ENCODE results near the gene FAM151A.

FAM151A gene

DNA sequence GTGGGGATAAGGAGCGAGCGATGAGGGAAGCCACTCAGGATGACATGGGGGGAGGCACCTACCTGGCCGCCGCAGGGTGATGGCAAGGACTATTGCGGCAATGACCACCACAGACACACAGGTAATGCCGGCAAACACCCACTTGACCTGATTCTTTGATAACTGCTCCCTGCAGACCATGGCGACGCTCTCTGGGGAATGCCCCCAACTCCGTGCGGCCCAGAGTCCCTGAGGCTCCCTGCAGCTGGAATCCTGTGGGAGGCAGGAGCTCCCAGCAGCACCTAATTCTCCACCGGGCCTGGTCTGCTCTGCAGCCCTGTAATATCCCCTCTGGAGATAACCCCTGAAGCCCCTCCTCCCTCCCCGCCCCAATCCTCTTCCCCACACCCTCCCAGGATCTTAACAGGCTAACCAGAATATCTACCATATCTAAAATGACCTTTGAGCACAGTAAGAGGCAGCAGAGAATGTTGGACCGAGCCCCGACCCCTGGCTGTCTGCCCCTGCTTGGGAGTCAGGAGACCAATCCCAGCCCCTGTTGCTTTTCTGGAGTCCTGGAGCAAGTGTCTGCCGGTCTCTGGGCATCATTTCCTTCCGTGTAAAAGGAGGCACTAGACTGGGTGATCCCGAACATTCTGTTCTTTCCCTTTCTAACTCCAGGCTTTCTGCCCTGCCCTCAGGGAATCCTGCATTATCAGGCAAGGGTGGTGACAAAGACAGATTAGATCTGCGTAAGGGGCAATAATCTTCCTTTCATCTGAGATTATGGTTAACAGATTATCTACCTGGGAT lies at the start of gene FAM151A:
FAM151A (minus strand) TSS at position 310 of the 792 bp plus-strand sequence; CDS start at position 180, 130 bp downstream.
- DNase-seq (ENCODE audit: low read depth): no peak

DNA sequence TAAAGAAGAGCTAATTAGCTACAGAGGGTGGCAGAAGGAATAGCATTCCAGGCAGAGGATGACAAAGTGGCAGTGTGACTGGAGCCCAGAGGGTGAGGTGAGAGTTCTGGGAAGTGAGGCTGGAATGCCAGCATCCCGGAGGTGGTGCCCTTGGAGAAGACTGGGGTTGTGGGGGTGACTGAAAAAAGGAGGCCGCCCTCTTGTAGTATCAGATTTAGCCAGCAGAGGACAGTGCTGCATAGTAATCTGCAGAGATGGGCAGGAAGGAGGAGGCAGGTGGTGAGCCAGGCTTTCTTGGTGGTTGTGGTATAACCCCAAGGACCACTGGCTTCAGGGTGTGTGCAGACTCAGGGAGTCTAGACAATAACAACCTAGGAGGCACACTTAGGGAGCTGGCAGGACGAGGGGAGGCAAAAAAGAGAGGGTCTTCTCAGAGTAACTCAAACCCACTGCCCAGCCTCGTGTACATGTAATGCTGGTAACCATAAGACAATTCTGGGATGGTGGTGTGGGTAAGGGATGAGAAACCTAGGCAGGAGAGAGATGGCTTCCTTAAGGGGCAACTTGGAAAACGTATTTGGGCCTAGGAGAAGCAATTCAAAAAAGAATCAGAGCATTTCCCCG lies 48.8 kb upstream of the FAM151A start:
- peak; percentile 14 for DNase-seq (ENCODE audit: low read depth)

DNA sequence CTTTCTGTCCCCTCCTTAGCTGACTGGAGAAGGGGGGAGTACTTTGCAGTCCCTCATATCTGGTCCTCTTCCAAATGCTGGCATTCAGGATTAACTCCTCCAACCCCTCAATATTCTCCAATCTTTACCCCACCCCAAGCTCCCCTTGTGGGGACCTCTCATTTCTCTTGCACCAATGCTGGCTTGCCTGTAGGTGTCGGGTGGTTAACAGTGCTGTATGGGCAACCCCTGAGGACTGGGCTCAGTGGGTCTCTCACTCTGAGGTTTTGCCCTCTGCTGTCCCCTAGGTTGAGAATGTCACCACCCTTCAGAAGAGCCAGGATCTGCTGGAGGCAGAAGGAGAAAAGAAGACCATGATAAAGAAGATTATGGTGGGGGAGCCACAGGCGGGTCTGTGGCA lies 45.2 kb upstream of the FAM151A start:
- no peak for DNase-seq (ENCODE audit: low read depth)

DNA sequence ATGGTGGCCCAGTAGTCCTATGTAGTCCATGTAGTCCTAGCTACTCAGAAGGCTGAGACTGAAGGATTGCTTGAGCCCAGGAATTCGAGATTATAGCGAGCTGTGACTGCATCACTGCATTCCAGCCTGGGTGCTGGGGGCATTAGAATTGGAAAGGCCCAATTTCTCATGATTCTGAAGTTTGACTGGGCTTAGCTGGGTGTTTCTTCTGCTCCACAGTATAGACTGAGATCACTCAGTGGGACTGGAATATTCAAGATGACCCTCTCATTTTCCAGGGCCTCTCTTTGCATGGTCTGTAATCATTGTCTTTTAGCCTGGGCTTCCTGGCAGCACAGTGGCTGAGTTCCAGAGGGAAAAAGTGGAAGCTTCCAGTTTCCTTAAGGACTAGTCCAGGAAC lies 44.5 kb upstream of the FAM151A start:
- DNase-seq (ENCODE audit: low read depth): no peak

DNA sequence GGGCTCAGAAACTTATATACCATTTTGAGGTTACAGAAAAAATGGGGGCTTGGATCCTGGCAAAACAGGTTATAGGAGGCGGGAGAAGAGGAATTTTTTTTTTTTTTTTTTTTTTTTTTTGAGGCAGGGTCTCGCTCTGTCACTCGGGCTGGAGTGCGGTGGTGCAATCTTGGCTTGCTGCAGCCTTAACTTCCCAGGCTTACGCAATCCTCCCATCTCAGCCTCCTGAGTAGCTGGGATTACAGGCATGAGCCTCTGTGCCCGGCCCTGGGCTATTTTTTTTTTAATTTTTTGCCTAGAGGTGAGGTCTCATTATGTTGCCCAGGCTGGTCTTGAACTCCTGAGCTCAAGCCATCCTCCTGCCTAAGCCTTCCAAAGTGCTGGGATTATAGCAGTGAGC lies 43.0 kb upstream of the FAM151A start:
- no peak for DNase-seq (ENCODE audit: low read depth)

DNA sequence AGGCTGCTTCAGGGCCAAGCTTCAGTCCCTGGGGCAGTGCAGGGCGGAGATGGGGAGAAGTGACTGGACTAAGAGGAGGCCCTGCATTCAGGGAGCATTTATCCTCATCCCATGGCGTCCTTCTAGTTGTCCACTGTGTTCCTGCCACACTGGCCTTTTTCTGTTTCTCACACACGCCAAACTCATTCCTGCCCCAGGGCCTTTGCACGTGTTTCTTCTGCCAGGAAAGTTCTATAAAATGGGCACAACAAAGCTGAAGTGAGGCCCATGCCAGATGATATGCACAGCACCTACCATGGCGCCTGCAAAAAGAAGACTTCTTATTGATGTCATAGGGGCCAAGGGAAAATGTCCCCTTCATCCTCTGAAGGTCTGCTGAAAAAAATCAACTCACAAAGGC lies 42.5 kb upstream of the FAM151A start:
- no peak for DNase-seq (ENCODE audit: low read depth)

DNA sequence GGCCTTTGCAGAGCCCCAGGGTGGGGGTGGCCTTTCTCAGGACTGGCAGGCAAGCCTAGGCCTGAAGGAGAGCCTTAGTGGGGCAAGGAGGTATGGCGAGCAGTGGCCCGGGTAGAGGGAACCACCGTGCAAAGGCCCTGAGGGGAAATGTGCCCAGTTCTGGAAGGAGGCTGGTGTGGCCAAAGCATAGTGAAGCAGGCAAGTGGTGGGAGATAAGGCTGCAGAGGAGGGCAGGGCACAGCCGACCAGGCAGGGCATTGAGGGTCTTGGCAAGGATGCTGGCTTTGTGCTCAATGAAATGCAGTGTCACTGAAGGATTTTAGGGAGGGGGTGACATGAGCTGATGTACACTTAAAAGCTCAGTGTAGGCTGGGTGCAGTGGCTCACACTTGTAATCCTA lies 41.0 kb upstream of the FAM151A start:
- no peak for DNase-seq (ENCODE audit: low read depth)

DNA sequence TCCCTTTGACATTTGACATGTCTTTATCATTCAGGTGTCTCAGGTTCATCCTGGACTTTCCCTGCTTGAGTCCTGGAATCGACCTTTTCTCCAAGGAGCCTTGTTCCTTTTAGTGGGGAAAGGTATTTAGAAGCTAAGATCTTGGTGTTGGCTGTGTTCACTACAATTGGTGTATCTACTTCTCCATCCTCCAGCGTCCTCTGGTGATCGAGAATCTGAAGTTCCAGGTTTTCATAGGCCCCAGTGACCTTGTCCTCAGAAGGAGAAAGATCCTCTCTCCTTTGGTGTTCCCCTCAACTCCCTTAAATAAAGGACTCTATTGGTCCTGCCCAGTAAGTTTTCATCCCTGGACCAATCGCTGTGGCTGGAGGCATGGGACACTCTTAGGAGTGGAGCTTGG lies 40.4 kb upstream of the FAM151A start:
- DNase-seq (ENCODE audit: low read depth): no peak

DNA sequence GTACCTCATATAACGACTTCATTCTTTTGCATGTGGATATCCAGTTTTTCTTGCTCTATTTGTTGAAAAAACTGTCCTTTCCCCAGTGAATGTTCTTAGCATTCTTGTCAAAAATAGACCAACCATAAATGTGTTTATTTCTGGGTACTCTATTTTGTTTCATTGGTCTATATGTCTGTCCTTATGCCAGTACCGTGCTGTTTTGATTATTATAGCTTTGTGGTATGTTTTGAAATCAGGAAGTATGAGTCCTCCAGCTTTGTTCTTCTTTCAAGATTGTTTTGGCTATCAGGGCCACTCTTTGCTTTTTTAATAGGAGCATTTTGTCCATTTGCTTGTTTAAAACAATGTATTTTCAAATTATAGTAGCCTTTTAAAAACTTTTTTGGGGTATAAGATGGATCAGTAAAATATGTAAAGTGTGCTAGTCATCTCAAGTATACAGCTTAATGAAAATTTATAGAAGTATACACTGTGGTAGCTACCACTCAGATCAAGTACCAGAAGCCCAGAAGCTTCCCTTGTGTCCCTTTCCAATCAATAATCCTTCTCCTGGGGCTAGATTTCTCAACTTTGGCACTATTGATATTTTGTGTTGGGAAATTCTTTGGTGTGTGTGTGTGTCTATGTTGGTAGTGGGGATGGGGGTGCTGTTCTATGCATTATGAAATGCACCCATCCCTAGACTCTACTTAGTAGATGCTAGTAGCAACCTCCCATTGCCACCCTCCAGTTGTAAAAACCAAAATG lies 35.0 kb upstream of the FAM151A start:
- no peak for DNase-seq (ENCODE audit: low read depth)

DNA sequence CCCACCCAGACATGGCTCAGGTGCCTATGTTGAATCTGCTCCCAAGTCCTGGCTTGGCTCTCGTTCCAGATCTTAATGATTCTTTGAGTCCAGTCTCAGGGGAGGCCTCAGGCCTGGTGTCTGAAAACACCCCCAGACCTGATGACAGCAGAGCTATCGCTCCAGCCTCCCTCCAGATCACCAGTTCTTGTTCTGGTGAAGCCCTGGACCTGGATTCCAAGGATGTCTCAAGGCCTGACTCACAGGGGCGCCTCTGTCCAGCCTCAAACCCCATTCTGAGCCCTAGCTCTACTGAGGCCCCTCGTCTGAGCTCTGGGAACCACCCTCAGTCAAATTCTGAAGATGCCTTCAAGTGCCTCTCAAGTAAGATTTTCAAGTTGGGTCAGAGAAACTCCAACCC lies 29.7 kb upstream of the FAM151A start:
- peak; percentile 2 for DNase-seq (ENCODE audit: low read depth)

DNA sequence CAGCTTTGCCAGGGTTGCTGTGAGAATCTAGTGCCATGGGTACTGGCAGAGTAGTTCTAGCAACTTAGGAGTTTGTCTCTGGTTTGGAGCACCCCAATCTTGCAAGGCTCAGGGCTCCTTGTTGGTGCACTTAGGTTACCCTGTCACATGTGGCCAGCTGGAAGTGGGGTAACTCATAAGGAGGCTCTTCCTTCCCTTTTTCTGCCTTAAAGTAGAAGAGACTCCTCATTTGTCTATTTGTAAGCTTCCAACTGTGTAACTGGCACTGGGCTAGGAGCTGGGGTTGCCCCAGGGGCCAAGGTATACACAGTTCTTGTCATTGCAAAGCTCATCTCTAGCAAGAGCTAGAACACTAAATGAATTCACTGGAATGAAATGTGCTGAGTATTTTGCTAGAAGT lies 28.8 kb upstream of the FAM151A start:
- no peak for DNase-seq (ENCODE audit: low read depth)

DNA sequence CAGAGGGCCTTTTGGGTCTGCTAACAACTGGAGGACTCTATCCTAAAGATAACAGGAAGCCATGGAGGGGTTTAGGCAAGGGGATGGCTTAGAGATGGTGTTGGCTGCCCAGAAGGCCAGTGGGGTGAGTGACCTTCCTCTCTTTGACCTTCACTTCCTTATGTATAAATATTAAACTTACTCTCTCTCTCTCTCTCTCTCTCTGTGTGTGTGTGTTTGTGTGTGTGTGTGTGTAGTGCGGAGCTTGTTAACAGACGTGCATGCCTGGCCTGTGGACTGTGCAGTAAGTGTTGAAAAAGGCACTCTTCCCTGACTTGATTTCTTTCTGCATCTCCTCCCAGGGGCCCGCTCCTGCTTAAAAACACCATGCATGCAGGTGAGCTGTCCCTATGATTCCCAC lies 28.3 kb upstream of the FAM151A start:
- no peak for DNase-seq (ENCODE audit: low read depth)

DNA sequence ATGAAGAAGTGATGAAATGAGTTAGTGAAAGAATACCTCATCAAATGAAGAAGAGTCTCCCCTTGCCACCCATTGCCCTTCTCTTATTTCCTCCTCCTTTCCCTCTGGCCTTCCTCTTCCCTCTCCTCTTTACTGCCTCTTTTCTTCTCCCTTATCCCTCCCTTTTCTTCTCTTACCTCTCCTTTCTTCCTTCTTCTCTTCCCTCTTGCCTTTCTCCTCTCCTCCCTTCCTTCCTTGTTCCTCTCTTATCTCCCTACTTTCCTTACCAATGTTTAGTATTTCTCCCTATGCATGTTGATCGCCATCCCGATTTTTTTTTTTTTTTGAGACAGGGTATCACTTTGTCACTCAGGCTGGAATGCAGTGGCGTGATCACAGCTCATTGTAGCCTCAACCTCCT lies 27.1 kb upstream of the FAM151A start:
- DNase-seq (ENCODE audit: low read depth): no peak

DNA sequence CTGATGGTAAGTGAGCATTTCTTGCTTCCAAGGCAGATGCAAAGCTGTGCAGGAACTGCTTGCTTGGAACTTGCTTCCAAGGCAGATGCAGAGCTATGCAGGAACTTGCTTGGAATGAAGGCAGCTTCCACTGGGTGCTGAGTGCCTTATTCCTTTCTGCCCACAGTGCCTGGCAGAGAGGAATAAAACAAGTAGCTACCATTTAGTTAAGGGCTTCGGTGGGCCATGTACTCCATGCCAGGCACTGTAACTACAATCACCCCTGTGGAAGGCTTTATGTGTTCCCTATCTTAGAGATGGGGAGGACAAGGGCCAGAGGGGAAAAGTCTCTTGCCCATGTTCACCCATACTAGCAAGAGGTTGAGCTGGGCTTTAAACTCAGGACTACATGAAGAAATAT lies 26.6 kb upstream of the FAM151A start:
- DNase-seq (ENCODE audit: low read depth): no peak

DNA sequence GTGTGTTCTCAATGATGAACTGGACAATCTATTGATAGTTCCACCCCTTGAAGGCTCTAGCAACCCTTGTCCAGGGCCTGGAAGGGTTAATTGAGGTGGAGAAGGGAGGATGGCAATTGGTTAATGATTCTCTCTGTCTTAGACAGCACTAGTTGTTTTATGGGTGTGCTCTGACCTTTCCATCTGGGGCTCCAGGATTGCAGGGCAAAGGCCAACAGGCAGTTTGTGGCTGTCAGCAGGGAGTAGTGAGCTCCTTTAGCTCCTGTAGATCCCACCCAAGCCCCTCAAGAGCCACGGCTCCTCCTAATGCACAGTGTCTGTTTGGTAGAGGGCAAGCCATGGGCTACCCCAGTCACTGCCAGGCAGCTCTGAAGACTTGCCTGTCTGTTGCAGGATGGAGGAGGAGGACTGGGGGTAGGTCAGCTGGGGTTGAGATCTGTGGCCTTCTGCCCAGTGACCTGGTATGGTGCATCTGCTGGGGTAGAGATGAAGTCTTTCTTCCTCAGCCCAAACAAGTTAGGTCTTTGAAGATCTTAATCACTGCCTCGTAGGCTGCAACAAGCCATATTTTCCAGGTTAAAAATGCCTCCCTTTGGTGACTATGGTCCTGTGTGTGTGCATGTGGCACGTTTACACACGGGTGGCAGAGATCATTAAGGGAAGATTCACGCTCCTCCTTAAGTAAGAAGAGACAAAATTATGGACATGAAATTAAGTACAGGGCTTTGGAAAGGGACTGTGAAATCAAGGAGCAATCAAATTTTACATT lies 26.0 kb upstream of the FAM151A start:
- DNase-seq (ENCODE audit: low read depth): no peak

DNA sequence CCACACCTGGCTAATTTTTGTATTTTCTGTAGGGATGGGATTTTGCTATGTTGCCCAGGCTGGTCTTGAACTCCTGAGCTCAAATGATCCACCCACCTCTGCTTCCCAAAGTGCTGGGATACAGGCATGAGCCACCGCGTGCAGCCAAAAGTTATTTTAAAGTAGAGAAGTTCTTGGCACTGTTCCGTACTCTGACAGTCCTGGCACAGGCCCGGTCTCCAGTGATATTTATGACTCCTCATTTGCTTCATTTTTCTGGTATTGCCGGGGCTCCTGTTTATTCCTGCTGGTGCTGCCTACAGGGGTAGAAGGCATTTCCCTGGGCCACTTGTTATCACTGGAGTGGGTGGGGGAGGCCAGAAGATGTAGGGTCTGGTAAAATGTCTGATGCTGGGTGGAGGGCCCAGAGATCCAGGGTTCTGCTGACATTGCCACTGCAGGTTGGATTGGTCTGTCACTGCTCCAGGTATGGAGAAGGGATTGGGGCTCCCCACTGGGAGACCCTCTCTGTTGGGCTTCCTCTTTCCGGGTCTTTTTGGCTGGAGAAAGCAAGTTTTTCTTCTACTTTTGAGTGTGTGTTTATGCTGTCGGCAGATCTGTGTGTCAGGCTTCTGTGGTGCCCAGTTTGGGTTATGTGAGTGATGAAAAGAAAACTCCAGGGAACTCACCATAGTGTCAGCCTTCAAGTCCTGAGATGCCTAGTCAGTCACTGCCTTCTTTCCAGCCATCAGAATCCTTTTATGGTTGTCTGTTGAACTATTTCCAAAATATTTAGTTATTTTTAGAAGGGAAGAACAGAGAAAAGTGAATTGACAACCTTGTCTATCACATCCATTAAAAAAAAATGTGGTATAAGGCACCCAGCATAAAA lies 22.7 kb upstream of the FAM151A start:
- no peak for DNase-seq (ENCODE audit: low read depth)

DNA sequence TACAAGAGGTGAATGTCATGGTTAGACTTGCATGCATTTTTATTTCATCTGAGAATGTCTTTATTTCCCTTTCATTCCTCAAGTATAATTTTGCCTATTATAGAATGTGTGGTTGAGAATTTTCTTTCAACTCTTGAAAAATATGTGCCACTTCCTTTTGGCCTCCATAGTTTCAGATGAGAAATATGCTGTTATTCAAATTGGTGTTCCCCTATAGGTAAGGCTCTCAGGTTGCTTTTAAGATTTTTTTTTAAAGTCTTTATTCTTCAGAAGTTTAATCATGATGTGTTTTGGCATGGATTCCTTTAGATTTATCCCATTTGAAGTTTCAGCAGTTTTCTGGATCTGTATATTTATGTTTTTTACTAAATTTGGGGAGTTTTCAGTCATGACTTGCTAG lies 20.4 kb upstream of the FAM151A start:
- DNase-seq (ENCODE audit: low read depth): no peak

DNA sequence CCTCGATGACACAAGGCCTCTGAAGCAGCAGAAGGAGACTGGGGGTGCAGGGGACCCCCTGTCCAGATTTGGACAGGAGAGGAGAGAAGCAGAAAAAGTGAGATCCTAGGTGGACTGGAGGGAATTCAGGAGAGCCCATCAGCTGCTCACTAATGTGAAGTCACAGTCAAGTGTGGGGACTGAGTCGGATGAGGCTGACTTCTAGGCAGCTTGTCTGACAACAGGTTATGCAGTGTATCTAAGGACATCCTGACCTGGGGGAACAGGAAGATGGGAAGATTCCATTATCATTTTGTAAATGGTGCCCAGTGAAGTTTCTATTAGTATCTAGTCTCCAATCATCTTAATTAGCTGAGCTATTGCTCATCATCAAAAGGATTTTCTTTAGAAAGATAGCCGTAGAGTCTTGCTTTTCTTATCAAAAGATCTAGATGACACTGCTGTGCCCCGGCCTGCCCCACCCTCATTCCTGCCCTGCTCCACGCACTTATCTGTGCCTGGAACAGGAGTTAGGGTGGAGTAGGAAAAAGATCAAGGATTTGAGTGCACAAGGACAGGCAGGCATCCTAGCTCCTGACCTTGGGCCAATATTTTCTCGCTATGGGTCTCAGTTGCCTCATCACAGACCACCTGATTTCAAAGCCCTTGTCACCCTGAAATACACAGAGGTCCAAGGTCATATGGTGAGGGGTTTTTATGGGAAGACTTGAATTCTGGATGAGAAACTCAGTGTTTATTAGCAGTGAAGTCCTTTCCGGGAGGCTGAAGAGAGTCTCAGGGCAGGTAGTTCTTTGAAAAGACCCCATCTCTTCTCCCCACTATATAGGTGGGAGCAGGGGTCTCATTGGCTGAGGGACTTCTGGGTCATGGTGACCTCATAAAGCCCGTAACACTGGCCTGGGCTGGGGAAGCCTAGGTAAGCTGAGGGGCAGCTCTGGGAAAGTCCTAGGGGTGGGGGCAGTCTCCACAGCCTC lies 17.8 kb upstream of the FAM151A start, which contains the start of gene MROH7:
MROH7 (plus strand) TSS at position 924 of the 974 bp plus-strand sequence. CDS start 11,141 bp downstream, outside the sequence.
- no peak for DNase-seq (ENCODE audit: low read depth)

DNA sequence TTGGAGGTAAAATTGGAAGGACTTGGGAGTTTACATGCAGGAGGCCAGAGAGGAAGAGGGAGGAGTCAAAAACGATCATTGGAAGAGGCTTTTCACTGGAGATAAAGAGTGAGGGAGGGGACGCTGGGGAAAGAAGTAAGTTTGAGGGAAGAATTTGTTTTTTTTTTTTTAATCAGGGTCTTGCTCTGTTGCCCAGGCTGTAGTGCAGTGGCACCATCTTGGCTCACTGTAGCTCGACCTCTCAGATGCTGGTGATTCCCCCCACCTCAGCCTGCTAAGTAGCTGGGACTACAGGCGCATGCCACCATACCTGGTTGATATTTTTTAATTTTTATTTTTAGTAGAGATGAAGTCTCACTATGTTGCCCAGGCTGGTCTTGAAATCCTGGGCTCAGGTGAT lies 17.0 kb upstream of the FAM151A start:
- DNase-seq (ENCODE audit: low read depth): no peak

Measured in non-pigmented ciliary epithelial cell (primary cell).